ENCODE results near the gene MMP24.

- TF ChIP-seq POLR2A (IDR thresholded peaks at IDR 0.05; ENCODE audit: low read length) (no peak), GATA1 (IDR thresholded peaks at IDR 0.05; ENCODE audit: low read depth, low read length) (no peak)
Measured at GRCh38 chr20:35206802-35207201, 19.7 kb upstream of the MMP24 start.
